Stimulated activated CD8-positive, alpha-beta memory T cell treated with anti-CD3 and anti-CD28 coated beads, Interleukin-12 subunit alpha, Interleukin-12 subunit beta, amount 100 ng/mL, for 4 hours (primary cell): Measurements from ENCODE around the gene CCNB1.
"Not testable (repeated sequence)": the region's sequence is repeated elsewhere in the genome, so short reads cannot be mapped to it uniquely, and the experiment has no call there.

ENCODE experiments used
- DNase-seq: peaks from one replicate; pipeline ENCODE4 v3.0.0-alpha.2; 2020; ENCODE audit warnings: low read depth

CCNB1 gene

DNA sequence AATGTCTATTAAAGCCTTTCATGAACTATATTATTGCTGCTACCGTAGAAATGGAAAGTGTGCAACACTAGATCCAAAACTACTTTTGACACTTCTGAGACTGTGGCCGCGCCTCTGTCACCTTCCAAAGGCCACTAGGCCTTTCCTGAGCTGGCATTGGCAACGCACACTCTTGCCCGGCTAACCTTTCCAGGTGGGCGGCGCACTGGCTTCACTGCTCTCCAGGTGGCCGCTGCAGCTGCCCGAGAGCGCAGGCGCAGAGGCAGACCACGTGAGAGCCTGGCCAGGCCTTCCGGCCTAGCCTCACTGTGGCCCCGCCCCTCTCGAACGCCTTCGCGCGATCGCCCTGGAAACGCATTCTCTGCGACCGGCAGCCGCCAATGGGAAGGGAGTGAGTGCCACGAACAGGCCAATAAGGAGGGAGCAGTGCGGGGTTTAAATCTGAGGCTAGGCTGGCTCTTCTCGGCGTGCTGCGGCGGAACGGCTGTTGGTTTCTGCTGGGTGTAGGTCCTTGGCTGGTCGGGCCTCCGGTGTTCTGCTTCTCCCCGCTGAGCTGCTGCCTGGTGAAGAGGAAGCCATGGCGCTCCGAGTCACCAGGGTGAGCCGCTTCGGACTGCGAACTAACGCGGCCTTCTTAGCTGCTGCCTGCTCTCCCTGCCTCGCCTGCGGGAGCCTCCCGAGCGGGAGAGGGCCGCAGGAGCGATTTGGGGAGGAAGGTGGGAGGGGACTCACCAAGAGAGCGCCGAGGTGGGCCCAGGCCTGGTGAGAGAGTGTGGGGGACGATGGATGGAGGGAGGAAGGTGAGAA, at the start of gene CCNB1:
TSS of gene CCNB1 (plus strand) at position 465 of the 807 bp plus-strand sequence. CDS start at position 578, 113 bp downstream.
- peak; percentile 96 for DNase-seq

- DNase-seq: no peak
These were observed 37.5 kb upstream of the CCNB1 start for GRCh38 chr5:69129413-69129812.

DNA sequence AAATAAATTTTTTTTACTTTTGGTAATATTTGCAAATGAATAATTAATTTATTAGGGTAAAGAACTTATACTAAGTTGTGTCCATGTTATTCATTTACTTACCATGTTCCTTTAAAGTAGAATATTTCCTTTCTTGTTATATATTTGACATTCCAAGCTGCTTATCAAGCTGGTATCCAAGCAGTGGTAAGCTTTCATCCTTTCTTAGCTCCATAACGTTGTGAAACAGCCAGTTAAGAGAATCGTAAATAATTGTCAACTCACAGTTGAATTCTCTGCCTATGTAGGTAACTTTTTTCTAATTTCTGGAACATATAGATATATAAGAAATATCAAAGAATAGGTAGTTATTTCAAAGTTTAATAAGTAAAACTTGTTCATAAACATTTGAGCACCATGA, 36.7 kb upstream of the CCNB1 start:
- no peak for DNase-seq

DNA sequence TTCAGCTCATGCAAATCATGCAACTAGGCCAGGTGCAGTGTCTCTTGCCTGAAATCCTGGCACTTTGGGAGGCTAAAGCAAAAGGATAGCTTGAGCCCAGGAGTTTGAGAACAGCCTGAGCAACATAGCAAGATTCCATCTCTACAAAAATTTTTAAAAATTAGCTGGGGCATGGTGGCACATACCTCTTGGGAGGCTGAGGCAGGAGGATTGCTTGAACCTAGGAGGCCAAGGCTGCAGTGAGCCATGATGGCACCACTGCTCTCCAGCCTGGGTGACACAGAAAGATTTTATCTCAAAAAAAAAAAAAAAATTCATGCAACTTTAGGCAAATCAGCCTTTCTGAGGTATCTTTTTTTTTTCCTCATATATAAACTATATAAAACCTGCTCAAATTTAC, 35.6 kb upstream of the CCNB1 start:
- DNase-seq: no peak

DNA sequence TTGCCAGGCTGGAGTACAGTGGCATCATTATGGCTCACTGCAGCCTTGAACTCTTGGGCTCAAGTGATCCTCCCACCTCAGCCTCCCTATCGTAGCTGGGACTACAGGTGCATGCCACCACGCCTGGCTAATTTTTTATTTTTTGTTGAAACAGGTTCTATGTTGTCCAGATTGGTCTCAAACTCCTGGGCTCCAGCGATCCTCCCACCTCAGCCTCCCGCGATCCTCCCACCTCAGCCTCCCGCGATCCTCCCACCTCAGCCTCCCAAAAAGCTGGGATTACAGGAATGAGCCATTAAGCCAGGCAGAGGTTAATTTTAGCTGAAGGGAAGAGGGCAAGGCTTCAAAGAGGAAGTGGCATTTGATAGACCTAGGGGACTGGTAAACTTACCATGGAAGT, 32.8 kb upstream of the CCNB1 start:
- no peak for DNase-seq

DNA sequence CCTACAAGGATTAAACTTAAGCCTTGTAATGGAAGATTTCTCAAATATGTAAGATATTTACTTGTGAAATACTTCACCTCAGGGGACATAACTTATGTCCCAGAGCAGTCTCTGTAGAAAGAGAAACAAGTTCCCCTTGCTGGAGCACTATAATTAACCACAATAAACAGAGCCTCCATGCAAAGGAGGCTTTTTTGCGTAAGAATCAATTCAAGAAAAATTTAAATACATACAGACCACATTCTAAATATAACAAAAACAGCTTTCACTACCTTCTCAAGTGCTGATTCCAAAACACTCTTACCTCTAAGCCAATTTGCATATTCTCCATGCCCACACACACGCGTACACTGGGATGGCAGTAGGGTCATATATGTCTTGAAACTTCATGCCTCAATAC, 30.7 kb upstream of the CCNB1 start:
- DNase-seq: no peak

DNA sequence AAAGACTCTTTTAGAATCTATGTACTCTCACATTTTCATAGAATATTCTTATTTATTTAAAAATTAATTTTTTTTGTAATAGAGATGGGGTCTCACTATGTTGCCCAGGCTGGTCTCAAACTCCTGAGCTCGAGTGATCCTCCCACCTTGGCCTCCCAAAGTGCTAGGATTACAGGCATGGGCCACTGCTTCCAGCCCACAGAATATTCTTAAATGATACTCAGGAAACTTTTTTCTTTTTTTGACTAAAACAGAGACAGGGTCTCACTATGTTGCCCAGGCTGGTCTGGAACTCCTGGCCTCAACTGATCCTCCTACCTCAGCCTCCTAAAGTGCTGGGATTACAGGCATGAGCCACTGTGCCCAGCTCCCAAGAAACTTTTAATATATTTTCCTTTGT, 29.7 kb upstream of the CCNB1 start:
- DNase-seq: not testable (repeated sequence)

GRCh38 chr5:69137807-69138206, 29.1 kb upstream of the CCNB1 start:
- no peak for DNase-seq

DNA sequence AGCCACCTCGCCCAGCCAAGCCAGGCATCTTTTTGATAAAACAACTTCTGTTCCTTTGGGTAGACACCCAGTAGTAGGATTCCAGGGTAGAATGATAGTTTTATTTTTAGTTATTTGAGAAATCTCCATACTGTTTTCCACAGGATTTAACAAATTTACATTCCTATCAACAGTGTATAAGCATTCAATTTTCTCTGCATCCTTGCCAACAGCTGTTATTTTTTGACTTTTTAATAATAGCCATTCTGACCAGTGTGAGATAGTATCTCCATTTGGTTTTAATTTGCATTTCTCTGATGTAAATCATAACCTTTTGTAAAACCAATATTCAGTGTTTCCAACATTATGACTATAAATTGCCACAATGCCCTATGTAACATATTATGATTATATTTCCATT, 28.2 kb upstream of the CCNB1 start:
- DNase-seq: no peak

- not testable (repeated sequence) for DNase-seq
These were observed 26.7 kb upstream of the CCNB1 start for GRCh38 chr5:69140239-69140638.

GRCh38 chr5:69140827-69141226, 26.1 kb upstream of the CCNB1 start:
- DNase-seq: no peak

DNA sequence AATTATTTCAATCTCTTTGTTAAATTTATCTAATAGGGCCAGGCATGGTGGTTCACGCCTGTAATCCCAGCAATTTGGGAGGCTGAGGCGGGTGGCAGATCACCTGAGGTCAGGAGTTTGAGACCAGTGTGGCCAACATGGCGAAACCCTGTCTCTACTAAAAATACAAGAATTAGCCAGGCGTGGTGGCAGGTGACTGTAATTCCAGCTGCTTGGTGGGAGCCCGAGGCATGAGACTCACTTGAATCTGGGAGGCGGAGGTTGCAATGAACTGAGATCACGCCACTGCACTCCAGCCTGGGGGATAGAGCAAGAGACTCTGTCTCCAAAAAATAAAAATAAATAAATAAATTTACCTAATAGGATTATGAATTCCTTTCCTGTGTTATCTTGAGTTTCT, 18.4 kb upstream of the CCNB1 start:
- DNase-seq: not testable (repeated sequence)

- DNase-seq: no peak
These were observed 17.8 kb upstream of the CCNB1 start for GRCh38 chr5:69148981-69149675.

- DNase-seq: no peak
These were observed 17.3 kb upstream of the CCNB1 start for GRCh38 chr5:69149676-69150010.

GRCh38 chr5:69152731-69153130, 14.2 kb upstream of the CCNB1 start:
- no peak for DNase-seq

DNA sequence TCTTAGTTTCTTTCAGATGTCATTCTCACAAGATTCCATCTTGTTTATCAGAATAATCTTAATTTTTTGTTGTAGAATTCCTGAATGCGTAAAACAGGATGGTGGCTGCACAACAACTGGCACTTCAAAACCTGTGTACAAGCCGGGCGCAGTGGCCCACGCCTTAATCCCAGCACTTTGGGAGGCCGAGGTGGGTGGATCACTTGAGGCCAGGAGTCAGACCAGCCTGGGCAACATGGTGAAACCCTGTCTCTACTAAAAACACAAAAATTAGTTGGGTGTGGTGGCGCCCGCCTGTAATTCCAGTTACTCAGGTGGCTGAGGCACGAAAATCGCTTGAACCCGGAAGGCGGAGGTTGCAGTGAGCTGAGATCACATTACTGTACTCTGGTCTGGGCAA, 10.5 kb upstream of the CCNB1 start:
- no peak for DNase-seq

- no peak for DNase-seq
These were observed 8.9 kb upstream of the CCNB1 start for GRCh38 chr5:69158039-69158438.

DNA sequence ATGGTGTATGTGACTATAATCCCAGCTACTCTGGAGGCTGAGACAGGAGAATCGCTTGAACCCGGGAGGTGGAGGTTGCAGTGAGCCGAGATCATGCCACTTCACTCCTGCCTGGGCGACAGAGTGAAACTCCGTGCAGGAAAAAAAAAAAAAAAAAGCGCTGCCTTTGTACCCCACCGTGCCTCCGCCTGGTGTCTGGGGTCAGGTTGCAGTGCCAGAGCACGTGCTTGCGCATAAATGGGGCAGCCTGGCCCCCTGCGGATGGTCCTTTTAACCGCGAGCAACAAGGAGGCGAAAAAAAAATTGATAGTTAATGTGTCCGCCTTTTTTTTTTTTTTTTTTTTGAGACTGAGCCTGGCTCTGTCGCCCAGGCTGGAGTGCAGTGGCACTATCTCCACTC, 6.3 kb upstream of the CCNB1 start:
- no peak for DNase-seq

GRCh38 chr5:69167493-69167855, 524 bp downstream of the CCNB1 start:
- no peak for DNase-seq

- DNase-seq: no peak
These were observed 979 bp downstream of the CCNB1 start for GRCh38 chr5:69167929-69168328.

DNA sequence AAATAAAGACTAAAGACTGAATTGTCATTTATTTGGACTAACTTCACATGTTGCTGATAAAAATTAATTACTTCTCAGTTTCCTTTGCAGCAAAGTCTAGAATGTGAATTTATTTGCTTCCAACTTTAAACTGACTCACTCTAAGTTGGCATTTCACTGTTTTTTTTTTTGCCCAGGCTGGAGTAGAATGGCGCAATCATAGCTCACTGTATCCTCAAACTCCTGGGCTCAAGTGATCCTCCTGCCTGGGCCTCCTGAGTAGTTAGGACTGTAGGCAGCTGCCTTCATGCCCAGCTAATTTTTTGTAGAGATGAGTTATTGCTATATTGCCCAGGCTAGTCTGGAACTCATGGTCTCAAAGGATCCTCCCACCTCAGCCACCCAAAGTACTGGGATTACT, 3.5 kb downstream of the CCNB1 start:
- no peak for DNase-seq

GRCh38 chr5:69170969-69171368, 4.0 kb downstream of the CCNB1 start:
- no peak for DNase-seq

DNA sequence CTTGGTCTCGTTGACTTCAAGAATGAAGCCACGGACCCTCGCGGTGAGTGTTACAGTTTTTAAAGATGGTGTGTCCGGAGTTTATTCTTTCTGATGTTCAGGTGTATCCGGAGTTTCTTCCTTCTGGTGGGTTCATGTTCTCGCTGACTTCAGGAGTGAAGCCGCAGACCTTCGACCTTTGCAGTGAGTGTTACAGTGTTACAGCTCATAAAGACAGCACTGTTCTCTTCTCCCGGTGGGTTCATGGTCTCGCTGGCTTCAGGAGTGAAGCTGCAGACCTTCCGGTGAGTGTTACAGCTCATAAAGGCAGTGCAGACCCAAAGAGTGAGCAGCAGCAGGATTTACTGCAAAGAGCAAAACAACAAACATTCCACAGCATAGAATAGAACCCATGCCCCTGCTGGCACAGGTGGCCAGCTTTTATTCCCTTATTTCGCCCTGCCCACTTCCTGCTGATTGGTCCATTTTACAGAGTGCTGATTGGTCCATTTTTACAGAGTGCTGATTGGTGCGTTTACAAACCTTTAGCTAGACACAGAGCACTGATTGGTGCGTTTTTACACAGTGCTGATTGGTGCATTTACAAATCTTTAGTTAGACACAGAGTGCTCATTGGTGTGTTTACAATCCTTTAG, 14.8 kb downstream of the CCNB1 start:
- DNase-seq: not testable (repeated sequence)
